ENCODE results near the gene ACVR1B. TPM values are rescaled to one million over a fixed set of nuclear protein-coding genes. Genes with fewer than 3 reads are reported as not detected.

ACVR1B gene
- total and polyA plus RNA-seq, 10 donors = 2.8 to 27.6 (median 18.6) TPM

DNA sequence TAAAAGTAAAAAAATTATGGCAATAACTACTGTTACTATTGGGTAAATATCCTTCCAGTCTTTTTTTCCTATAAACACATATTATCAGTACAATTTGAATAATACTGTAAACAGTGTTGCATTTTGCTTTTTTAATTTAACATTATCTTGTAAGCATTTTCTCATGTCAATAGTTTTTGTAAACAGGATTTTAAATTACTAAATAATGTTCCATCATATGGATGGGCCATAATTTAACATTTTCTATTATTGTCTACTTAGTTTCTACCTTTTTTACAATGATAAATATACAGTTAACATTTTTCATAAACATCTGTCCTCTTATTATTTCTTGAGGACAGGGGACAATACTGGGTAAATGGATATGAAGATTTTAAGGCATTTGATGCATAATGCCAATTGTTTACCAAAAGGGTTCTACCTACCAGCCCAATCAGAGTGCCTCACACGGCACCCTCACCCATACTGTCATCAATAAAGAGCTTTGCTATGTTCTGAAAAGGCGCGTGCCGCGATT is 759 bp upstream of the ACVR1B start:
- Histone ChIP-seq H3K27ac (peak overlapping the region in 7 of 8 donors; percentile 36 to 95 (median 62)), H3K27me3 (replicated peaks in 1 of 7) (no peaks in the 10 kb centered on the region), H3K4me3 (peak overlapping the region; percentile 33 to 95 (median 62)), H3K4me1 (peaks cover 22 to 49% (median 44%) of the 10 kb centered on the region in 6 donors), H3K36me3 (no peaks in the 10 kb centered on the region), H3K9me3 (peaks cover 0 to under 1% (median 0%) of the 10 kb centered on the region in 8 donors)
- no peak for TF ChIP-seq POLR2AphosphoS5 (IDR thresholded peaks at IDR 0.05)
- TF ChIP-seq CTCF (IDR thresholded peaks at IDR 0.05 in 8 of 11, conservative IDR thresholded peaks at IDR 0.05 in 3 of 11) = no peak
- no peak for TF ChIP-seq POLR2A (IDR thresholded peaks at IDR 0.05)
- WGBS, 5 donors = 0 to 2% (median 1%) methylated on average over 4 to 5 of the region's 5 CpGs
- DNase-seq = no peak
- intact Hi-C loops (cut with DNase I; ENCODE audit: low total_unique reads) = no loop called here

- intact Hi-C loops (cut with DNase I; ENCODE audit: low total_unique reads) = no loop called here
- Histone ChIP-seq H3K4me3 (peak overlapping the region; percentile 59 to 95 (median 82)), H3K27me3 (replicated peaks in 1 of 7) (no peaks in the 10 kb centered on the region), H3K27ac (peak overlapping the region; percentile 70 to 95 (median 87)), H3K9me3 (no peaks in the 10 kb centered on the region), H3K4me1 (peaks cover 23 to 60% (median 44%) of the 10 kb centered on the region in 6 donors), H3K36me3 (no peaks in the 10 kb centered on the region)
- TF ChIP-seq CTCF (IDR thresholded peaks at IDR 0.05 in 8 of 11, conservative IDR thresholded peaks at IDR 0.05 in 3 of 11) = no peak
- TF ChIP-seq POLR2AphosphoS5 (IDR thresholded peaks at IDR 0.05) = no peak
- TF ChIP-seq POLR2A (IDR thresholded peaks at IDR 0.05) = no peak
- peak; percentile 81 for DNase-seq
- 3 to 8% (median 5%) methylated on average over 24 to 50 of the region's 50 CpGs for WGBS, 5 donors
Observed at GRCh38 chr12:51951843-51952722, 584 bp downstream of the ACVR1B start.

GRCh38 chr12:51953089-51953488 is 1.6 kb downstream of the ACVR1B start:
- Histone ChIP-seq H3K27me3 (replicated peaks in 1 of 7) (no peaks in the 10 kb centered on the region), H3K36me3 (no peaks in the 10 kb centered on the region), H3K4me3 (peak overlapping the region in 6 of 8 donors; percentile 77 to 95 (median 82)), H3K27ac (peak overlapping the region in 7 of 8 donors; percentile 11 to 95 (median 87)), H3K4me1 (peaks cover 23 to 68% (median 44%) of the 10 kb centered on the region in 6 donors), H3K9me3 (no peaks in the 10 kb centered on the region)
- DNase-seq = no peak
- intact Hi-C loops (cut with DNase I; ENCODE audit: low total_unique reads) = no loop called here
- WGBS, 5 donors = 70 to 82% (median 72%) methylated on average over 8 of the region's 8 CpGs
- TF ChIP-seq POLR2AphosphoS5 (IDR thresholded peaks at IDR 0.05) = no peak
- TF ChIP-seq POLR2A (IDR thresholded peaks at IDR 0.05) = no peak
- TF ChIP-seq CTCF (IDR thresholded peaks at IDR 0.05 in 8 of 11, conservative IDR thresholded peaks at IDR 0.05 in 3 of 11) = no peak

- intact Hi-C loops (cut with DNase I; ENCODE audit: low total_unique reads) = no loop called here
- H3K4me1 ChIP-seq = peaks cover 23 to 73% (median 44%) of the 10 kb centered on the region in 6 donors
- no peaks in the 10 kb centered on the region for H3K9me3 ChIP-seq
Observed at GRCh38 chr12:51953864-51954263, 2.4 kb downstream of the ACVR1B start.

More at GRCh38 chr12:51953864-51954263, 2.4 kb downstream of the ACVR1B start:
- H3K27ac ChIP-seq = peak overlapping the region in 7 of 8 donors; percentile 12 to 95 (median 87)
- no peak for TF ChIP-seq POLR2A (IDR thresholded peaks at IDR 0.05)
- TF ChIP-seq POLR2AphosphoS5 (IDR thresholded peaks at IDR 0.05) = no peak
- no peak for TF ChIP-seq CTCF (IDR thresholded peaks at IDR 0.05 in 8 of 11, conservative IDR thresholded peaks at IDR 0.05 in 3 of 11)
- DNase-seq = no peak
- WGBS, 5 donors = 29 to 53% (median 45%) methylated on average over 4 of the region's 4 CpGs
- peak overlapping the region in 2 of 8 donors; percentile 77 to 93 for H3K4me3 ChIP-seq
- H3K27me3 ChIP-seq (replicated peaks in 1 of 7) = no peaks in the 10 kb centered on the region
- H3K36me3 ChIP-seq = no peaks in the 10 kb centered on the region

All from spleen (tissue), 11 donors.